ENCODE data around the gene NRP1.

GRCh38 chr10:33287112-33287511 lies 47.4 kb downstream of the NRP1 start:
- TF ChIP-seq CTCF (IDR thresholded peaks at IDR 0.05), result no peak
- TF ChIP-seq POLR2A (IDR thresholded peaks at IDR 0.05), result no peak

Measured in lower leg skin (tissue), 3 donors.